HepG2 (cell line): ENCODE results near the gene AKR7A3. TPM values are rescaled to one million over a fixed set of nuclear protein-coding genes. Genes with fewer than 3 reads are reported as not detected.

Experiments used
- ATAC-seq: fragments of 200-7000 bp; cut with Tn5 transposase; 3 replicates; pipeline ENCODE4 v1.9.1; 2020; ENCODE audit warnings: mild to moderate bottlenecking, moderate library complexity
- BruUV-seq: library from RNA; stranded (reverse); fragments of 400-500 nt; replicated peaks from 2 replicates; lab custom pipeline; 2021; lab: Mats Ljungman, UMichigan
- CTCF ChIA-PET: fragments of 300-600 bp; formaldehyde crosslinking; extraction: SDS; loops from one replicate; lab custom pipeline; 2021; ENCODE audit warnings: low total read pairs, inconsistent platforms, low intra/inter-chr PET ratio; lab: Yijun Ruan, JAX
- POLR2A ChIA-PET: fragments of 350-600 bp; sonication (Branson Sonifier 250); formaldehyde crosslinking; loops from one replicate; lab custom pipeline; 2020; ENCODE audit warnings: antibody characterized with exemption, inconsistent platforms; lab: Yijun Ruan, JAX
- DNase-seq: peaks from one replicate; pipeline ENCODE4 v3.0.0-alpha.2; 2015; ENCODE audit warnings: low spot score
- FAIRE-seq: peaks from 3 replicates; lab custom pipeline; 2011; peaks lifted over from hg19 to GRCh38; lab: Jason Lieb, UNC
- H2AFZ ChIP-seq: one replicate; pipeline ENCODE4 v1.6.1; 2011; ENCODE audit warnings: low read length, inconsistent platforms
- H3K27ac ChIP-seq: fragments of 300-600 bp; 3 replicates; pipeline ENCODE4 v1.8.0; 2011; ENCODE audit warnings: mixed run types, mild to moderate bottlenecking, mixed read lengths, low read length, inconsistent platforms; ENCODE audit not compliant: insufficient read depth; ENCODE audit errors: extremely low read length
- H3K27me3 ChIP-seq, 2 experiments: fragments of 200-600 bp in 1 of 2; 2 replicates in 1 of 2; 3 replicates in 1 of 2; pipeline versions ENCODE4 v1.6.0 to v1.8.0; 2011; ENCODE audit warnings: low read length in 2 of 2, mild to moderate bottlenecking in 2 of 2, moderate library complexity in 2 of 2, inconsistent platforms in 1 of 2; ENCODE audit not compliant: insufficient read depth in 2 of 2, control insufficient read depth in 1 of 2
- H3K36me3 ChIP-seq, 2 experiments: fragments of 200-600 bp in 1 of 2; replicated peaks in 1 of 2; 2 replicates in 1 of 2; 3 replicates in 1 of 2; pipeline versions ENCODE4 v1.5.1 to v1.8.0; 2011; ENCODE audit warnings: low read length in 2 of 2, inconsistent platforms in 1 of 2; ENCODE audit not compliant: insufficient read depth in 2 of 2, control insufficient read depth in 1 of 2
- H3K4me1 ChIP-seq: 2 replicates; pipeline ENCODE4 v1.5.1; 2012; ENCODE audit warnings: low read length, inconsistent platforms; ENCODE audit not compliant: insufficient read depth
- H3K4me2 ChIP-seq: 2 replicates; pipeline ENCODE4 v1.6.0; 2011; ENCODE audit warnings: low read depth, low read length, inconsistent platforms
- H3K4me3 ChIP-seq, 3 experiments: fragments of 200-600 bp in 1 of 3; sonication (generic), shearing (Covaris generic) in 1 of 3; replicated peaks in 1 of 3; 2 replicates each; pipeline ENCODE4 v1.5.1; 2011 to 2016; ENCODE audit warnings: low read length in 3 of 3, inconsistent platforms in 2 of 3, low read depth in 2 of 3, mild to moderate bottlenecking in 2 of 3, control low read depth in 1 of 3, mixed read lengths in 1 of 3; ENCODE audit not compliant: insufficient read depth in 1 of 3
- H3K79me2 ChIP-seq: one replicate; pipeline ENCODE4 v1.6.1; 2011; ENCODE audit warnings: low read length, inconsistent platforms; ENCODE audit not compliant: insufficient read depth
- H3K9ac ChIP-seq: 2 replicates; pipeline ENCODE4 v1.6.0; 2011; ENCODE audit warnings: mild to moderate bottlenecking, low read depth, low read length, inconsistent platforms; ENCODE audit not compliant: insufficient read depth
- H3K9me3 ChIP-seq: 2 replicates; pipeline ENCODE4 v1.5.1; 2012; ENCODE audit warnings: mild to moderate bottlenecking, low read length
- H4K20me1 ChIP-seq: 2 replicates; pipeline ENCODE4 v1.6.0; 2011; ENCODE audit warnings: inconsistent platforms, mild to moderate bottlenecking, low read length, moderate library complexity; ENCODE audit not compliant: insufficient read depth
- ELK4 ChIP-seq: sonication (generic); formaldehyde crosslinking; IDR thresholded peaks from 2 replicates; pipeline ENCODE4 v1.9.0; 2021; ENCODE audit warnings: missing genetic modification reagents, borderline replicate concordance
- REXO4 ChIP-seq: sonication (generic); formaldehyde crosslinking; IDR thresholded peaks from 2 replicates; pipeline ENCODE4 v1.8.0; 2022; ENCODE audit warnings: missing genetic modification reagents, mild to moderate bottlenecking, borderline replicate concordance
- SAP130 ChIP-seq: IDR thresholded peaks from 2 replicates; pipeline ENCODE4 v1.6.1; 2016; ENCODE audit warnings: low read depth
- TCF7L2 ChIP-seq: IDR thresholded peaks from 2 replicates; pipeline ENCODE4 v1.6.1; 2011; ENCODE audit warnings: mild to moderate bottlenecking, low read depth, low read length, moderate library complexity
- TRAFD1 ChIP-seq: sonication (generic); formaldehyde crosslinking; IDR thresholded peaks from 2 replicates; pipeline ENCODE4 v1.5.1; 2020; ENCODE audit warnings: missing genetic modification reagents, mild to moderate bottlenecking, borderline replicate concordance
- ZFP36L2 ChIP-seq: sonication (generic); formaldehyde crosslinking; IDR thresholded peaks from 2 replicates; pipeline ENCODE4 v1.4.0; 2020; ENCODE audit warnings: missing genetic modification reagents
- ZNF382 ChIP-seq: sonication (generic); formaldehyde crosslinking; IDR thresholded peaks from 2 replicates; pipeline ENCODE4 v1.5.0; 2020; ENCODE audit warnings: missing genetic modification reagents, mild to moderate bottlenecking, borderline replicate concordance
- WGBS: methylation state at CpG from one replicate; pipeline ENCODE4 v1.1.6; 2017; ENCODE audit warnings: low lambda C conversion rate; 5-methylcytosine and 5-hydroxymethylcytosine counted together
- in situ Hi-C: cut with HindIII; loops from 2 replicates; pipeline ENCODE4 v1.10.0; 2017; ENCODE audit warnings: low pct_unique_long_range_greater_than_20kb; ENCODE audit not compliant: extremely low pct_ligation_motif_present
- intact Hi-C: fragments of 100-400 bp; cut with micrococcal nuclease; formaldehyde crosslinking; loops from one replicate; pipeline ENCODE4 v1.10.0; 2022; ENCODE audit not compliant: unreplicated experiment
- polyA plus RNA-seq, 8 experiments: library from polyadenylated mRNA; depleted of rRNA in 3 of 8; stranded (reverse) in 7 of 8; unstranded in 1 of 8; fragments of >200 nt; fragmentation: Illumina TruSeq in 4 of 8; extraction: Trizol in 4 of 8; gene quantifications; 2 replicates each; pipeline versions ENCODE4 v1.2.1 to v1.2.3, GENCODE V29; 2011 to 2016; ENCODE audit warnings: low read depth in 4 of 8, missing spikeins in 1 of 8, mixed read lengths in 1 of 8; ENCODE audit not compliant: insufficient read depth in 1 of 8
- total RNA-seq, 5 experiments: library from RNA; depleted of rRNA; stranded (reverse); fragments of >200 nt; fragmentation: Illumina TruSeq; extraction: Trizol; gene quantifications; 2 replicates each; pipeline ENCODE4 v1.2.3, GENCODE V29; 2016; ENCODE audit warnings: low read depth in 1 of 5
- TF ChIP-seq, protein P1 (sequence below): sonication (generic); formaldehyde crosslinking; IDR thresholded peaks from 2 replicates; pipeline ENCODE4 v1.9.0; 2022; ENCODE audit warnings: low read depth, missing genetic modification reagents

The AKR7A3 gene
- total and polyA plus RNA-seq, 2 of the 13 experiments (the other 11 are each of a cell fraction or from before 2014, with no cell fraction given), result 0.58 to 1.00 TPM

GRCh38 chr1:19323987-19324664 is 35.6 kb upstream of the AKR7A3 start:
- TF ChIP-seq REXO4 (CRISPR knock-in tag) (no peak), SAP130 (CRISPR knock-in tag) (no peak), TCF7L2 (no peak), ELK4 (CRISPR knock-in tag) (no peak), ZFP36L2 (CRISPR knock-in tag) (no peak), TRAFD1 (CRISPR knock-in tag) (no peak), ZNF382 (CRISPR knock-in tag) (no peak)
- TF ChIP-seq, protein P1, sequence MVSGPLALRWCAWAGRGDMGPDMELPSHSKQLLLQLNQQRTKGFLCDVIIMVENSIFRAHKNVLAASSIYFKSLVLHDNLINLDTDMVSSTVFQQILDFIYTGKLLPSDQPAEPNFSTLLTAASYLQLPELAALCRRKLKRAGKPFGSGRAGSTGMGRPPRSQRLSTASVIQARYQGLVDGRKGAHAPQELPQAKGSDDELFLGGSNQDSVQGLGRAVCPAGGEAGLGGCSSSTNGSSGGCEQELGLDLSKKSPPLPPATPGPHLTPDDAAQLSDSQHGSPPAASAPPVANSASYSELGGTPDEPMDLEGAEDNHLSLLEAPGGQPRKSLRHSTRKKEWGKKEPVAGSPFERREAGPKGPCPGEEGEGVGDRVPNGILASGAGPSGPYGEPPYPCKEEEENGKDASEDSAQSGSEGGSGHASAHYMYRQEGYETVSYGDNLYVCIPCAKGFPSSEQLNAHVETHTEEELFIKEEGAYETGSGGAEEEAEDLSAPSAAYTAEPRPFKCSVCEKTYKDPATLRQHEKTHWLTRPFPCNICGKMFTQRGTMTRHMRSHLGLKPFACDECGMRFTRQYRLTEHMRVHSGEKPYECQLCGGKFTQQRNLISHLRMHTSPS (CRISPR knock-in tag), result no peak
- POLR2A ChIA-PET, result interaction anchor here (0.9 kb wide), 1 partner anchor 12 kb away, joined by 5 read pairs; the partner anchor contains the start of genes AKR7A2 and SLC66A1
- H3K4me2 ChIP-seq, result no peak overlapping the region
- H3K4me1 ChIP-seq, result no peaks in the 10 kb centered on the region
- CTCF ChIA-PET, result no interaction called here
- in situ Hi-C loops, result no loop called here
- no peak overlapping the region for H3K9ac ChIP-seq
- intact Hi-C loops, result no loop called here
- H3K4me3 ChIP-seq, result no peak overlapping the region
- no peaks in the 10 kb centered on the region for H4K20me1 ChIP-seq
- H3K79me2 ChIP-seq, result no peaks in the 10 kb centered on the region
- peaks cover 18 to 54% of the 10 kb centered on the region in 2 experiments for H3K36me3 ChIP-seq
- FAIRE-seq (no peak), ATAC-seq (no peak), DNase-seq (no peak)
- no peaks in the 10 kb centered on the region for H3K27me3 ChIP-seq
- 90% methylated on average over 13 of the region's 23 CpGs for WGBS
- H2AFZ ChIP-seq, result no peak overlapping the region
- BruUV-seq, result no TSS peak
- no peak overlapping the region for H3K27ac ChIP-seq
- no peaks in the 10 kb centered on the region for H3K9me3 ChIP-seq
